H1 (cell line): ENCODE data around the gene ALDH7A1.

Experiments
- CBX8 ChIP-seq: fragments of 300-800, 300-1000 bp; sonication (generic); IDR thresholded peaks from 2 replicates; pipeline ENCODE4 v1.7.1; 2016; ENCODE audit warnings: low read depth, low read length, borderline replicate concordance
- CTCF ChIP-seq, 3 experiments: IDR thresholded peaks; 1 replicate in 2 of 3; 2 replicates in 1 of 3; pipeline versions ENCODE4 v1.5.1 to v1.6.1; 2011; ENCODE audit warnings: low read length in 3 of 3, mild to moderate bottlenecking in 3 of 3, inconsistent platforms in 2 of 3, low read depth in 1 of 3, moderate library complexity in 1 of 3; ENCODE audit not compliant: insufficient read depth in 1 of 3; ENCODE audit errors: control extremely low read depth in 1 of 3
- FOSL1 ChIP-seq: IDR thresholded peaks from 2 replicates; pipeline ENCODE4 v1.6.1; 2011; ENCODE audit warnings: mild to moderate bottlenecking, low read depth, low read length, moderate library complexity; ENCODE audit not compliant: insufficient read depth
- KDM5A ChIP-seq: fragments of 200-600 bp; IDR thresholded peaks from 2 replicates; pipeline ENCODE4 v1.7.1; 2012; ENCODE audit warnings: mild to moderate bottlenecking, low read length, inconsistent platforms, mixed read lengths
- POLR2A ChIP-seq, 2 experiments: IDR thresholded peaks; 1 replicate in 1 of 2; 2 replicates in 1 of 2; pipeline ENCODE4 v1.6.1; 2011; ENCODE audit warnings: low read depth in 2 of 2, low read length in 2 of 2, mild to moderate bottlenecking in 2 of 2; ENCODE audit errors: control extremely low read depth in 1 of 2
- POLR2AphosphoS5 ChIP-seq: IDR thresholded peaks from 2 replicates; pipeline ENCODE4 v1.6.1; 2011; ENCODE audit warnings: low read depth, low read length
- RBBP5 ChIP-seq: IDR thresholded peaks from 2 replicates; pipeline ENCODE4 v1.7.1; 2012; ENCODE audit warnings: low read depth, mild to moderate bottlenecking, inconsistent platforms, low read length, moderate library complexity, borderline replicate concordance
- SIN3A ChIP-seq, 2 experiments: IDR thresholded peaks in 1 of 2; conservative IDR thresholded peaks in 1 of 2; 2 replicates each; pipeline ENCODE4 v1.6.1; 2011 to 2012; ENCODE audit warnings: low read length in 2 of 2, improper control_type of control experiment in 1 of 2, low read depth in 1 of 2, mild to moderate bottlenecking in 1 of 2
- SRF ChIP-seq: IDR thresholded peaks from 2 replicates; pipeline ENCODE4 v1.6.1; 2011; ENCODE audit warnings: mild to moderate bottlenecking, low read depth, low read length, moderate library complexity
- USF2 ChIP-seq: IDR thresholded peaks from 2 replicates; pipeline ENCODE4 v1.6.1; 2011; ENCODE audit warnings: low read length, improper control_type of control experiment
- YY1 ChIP-seq: IDR thresholded peaks from 2 replicates; pipeline ENCODE4 v1.6.1; 2011; ENCODE audit warnings: low read depth, mild to moderate bottlenecking, low read length

GRCh38 chr5:126534553-126534952, 60.5 kb downstream of the ALDH7A1 start:
- no peak for TF ChIP-seq FOSL1
- no peak for TF ChIP-seq RBBP5
- no peak for TF ChIP-seq POLR2A (IDR thresholded peaks at IDR 0.05; ENCODE audit: control extremely low read depth in 1 of 2, low read depth in 2 of 2, low read length in 2 of 2)
- no peak for TF ChIP-seq POLR2AphosphoS5
- TF ChIP-seq CTCF (IDR thresholded peaks at IDR 0.05; ENCODE audit: control extremely low read depth in 1 of 3, insufficient read depth in 1 of 3, low read depth in 1 of 3, low read length in 3 of 3): no peak
- TF ChIP-seq SIN3A (conservative IDR thresholded peaks at IDR 0.05 in 1 of 2, IDR thresholded peaks at IDR 0.05 in 1 of 2; ENCODE audit: low read depth in 1 of 2, low read length in 2 of 2): no peak
- no peak for TF ChIP-seq YY1
- TF ChIP-seq SRF: no peak
- no peak for TF ChIP-seq CBX8
- TF ChIP-seq KDM5A: no peak
- no peak for TF ChIP-seq USF2
